Fibroblast of the aortic adventitia (primary cell): Measurements from ENCODE around the gene SLC39A13. TPM values are rescaled to one million over a fixed set of nuclear protein-coding genes. Genes with fewer than 3 reads are reported as not detected.
A peak's percentile ranks its signal among the peaks of the same experiment; 100 is the strongest.
"Not testable (repeated sequence)": the region's sequence is repeated elsewhere in the genome, so short reads cannot be mapped to it uniquely, and the experiment has no call there.

Experiments
- DNase-seq: peaks from one replicate; pipeline ENCODE4 v3.0.0-alpha.2; 2010; ENCODE audit warnings: low read depth
- H3K4me3 ChIP-seq: 2 replicates; pipeline ENCODE4 v1.5.1; 2011; ENCODE audit warnings: low read depth, mild to moderate bottlenecking, control low read depth, low read length, moderate library complexity
- small RNA-seq: library from RNA; depleted of rRNA; stranded (forward); fragments of <200 nt; gene quantifications from one replicate; pipeline ENCODE3, GENCODE V24; 2012
- total RNA-seq: library from RNA; depleted of rRNA; stranded (reverse); fragments of >200 nt; gene quantifications from 2 replicates; pipeline ENCODE4 v1.2.3, GENCODE V29; 2012; ENCODE audit warnings: low replicate concordance
- TF ChIP-seq, protein P1 (sequence below): IDR thresholded peaks from 2 replicates; pipeline ENCODE4 v1.5.1; 2011; ENCODE audit warnings: mild to moderate bottlenecking, low read length, control low read depth, inconsistent platforms; ENCODE audit not compliant: insufficient read depth

SLC39A13 gene
- total RNA-seq, 1 donor, result 47.5 TPM

GRCh38 chr11:47451990-47452389 is 43.6 kb downstream of the SLC39A13 start:
- no peak for DNase-seq
- H3K4me3 ChIP-seq, result no peak overlapping the region
- TF ChIP-seq, protein P1, sequence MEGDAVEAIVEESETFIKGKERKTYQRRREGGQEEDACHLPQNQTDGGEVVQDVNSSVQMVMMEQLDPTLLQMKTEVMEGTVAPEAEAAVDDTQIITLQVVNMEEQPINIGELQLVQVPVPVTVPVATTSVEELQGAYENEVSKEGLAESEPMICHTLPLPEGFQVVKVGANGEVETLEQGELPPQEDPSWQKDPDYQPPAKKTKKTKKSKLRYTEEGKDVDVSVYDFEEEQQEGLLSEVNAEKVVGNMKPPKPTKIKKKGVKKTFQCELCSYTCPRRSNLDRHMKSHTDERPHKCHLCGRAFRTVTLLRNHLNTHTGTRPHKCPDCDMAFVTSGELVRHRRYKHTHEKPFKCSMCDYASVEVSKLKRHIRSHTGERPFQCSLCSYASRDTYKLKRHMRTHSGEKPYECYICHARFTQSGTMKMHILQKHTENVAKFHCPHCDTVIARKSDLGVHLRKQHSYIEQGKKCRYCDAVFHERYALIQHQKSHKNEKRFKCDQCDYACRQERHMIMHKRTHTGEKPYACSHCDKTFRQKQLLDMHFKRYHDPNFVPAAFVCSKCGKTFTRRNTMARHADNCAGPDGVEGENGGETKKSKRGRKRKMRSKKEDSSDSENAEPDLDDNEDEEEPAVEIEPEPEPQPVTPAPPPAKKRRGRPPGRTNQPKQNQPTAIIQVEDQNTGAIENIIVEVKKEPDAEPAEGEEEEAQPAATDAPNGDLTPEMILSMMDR, result no peak

DNA sequence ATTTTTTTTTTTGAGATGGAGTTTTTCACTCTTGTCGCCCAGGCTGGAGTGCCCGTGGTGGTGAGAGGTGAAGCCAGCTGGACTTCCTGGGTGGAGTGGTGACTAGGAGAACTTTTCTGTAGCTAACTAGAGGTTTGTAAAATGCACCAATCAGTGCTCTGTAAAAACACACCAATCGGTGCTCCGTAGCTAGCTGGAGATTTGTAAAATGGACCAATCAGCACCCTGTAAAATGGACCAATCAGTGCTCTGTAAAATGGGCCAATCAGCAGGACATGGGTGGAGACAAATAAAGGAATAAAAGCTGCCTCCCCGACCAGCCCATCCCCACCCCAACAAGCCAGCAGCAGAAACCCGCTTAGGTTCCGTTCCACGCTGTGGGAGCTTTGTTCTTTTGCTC is 45.0 kb downstream of the SLC39A13 start:
- no peak for DNase-seq
- no peak overlapping the region for H3K4me3 ChIP-seq
- TF ChIP-seq, protein P1, result no peak

DNA sequence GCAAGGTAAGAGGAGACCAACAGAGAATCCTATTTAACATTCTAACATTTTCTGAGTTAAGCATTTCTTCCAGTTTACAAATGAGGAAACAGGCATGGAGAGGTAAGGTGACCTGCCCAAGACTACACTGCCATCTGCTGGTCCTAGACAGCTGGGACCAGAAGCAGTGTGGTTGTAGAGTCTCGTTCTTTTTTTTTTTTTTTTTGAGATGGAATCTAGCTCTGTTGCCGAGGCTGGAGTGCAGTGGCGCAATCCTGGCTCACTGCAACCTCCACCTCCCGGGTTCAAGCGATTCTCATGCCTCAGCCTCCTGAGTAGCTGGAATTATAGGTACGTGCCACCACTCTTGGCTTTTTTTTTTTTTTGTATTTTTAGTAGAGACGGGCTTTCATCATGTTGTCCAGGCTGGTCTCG is 45.9 kb downstream of the SLC39A13 start:
- TF ChIP-seq, protein P1, result peak; percentile 91
- H3K4me3 ChIP-seq, result not testable (repeated sequence)
- peak; percentile 90 for DNase-seq

DNA sequence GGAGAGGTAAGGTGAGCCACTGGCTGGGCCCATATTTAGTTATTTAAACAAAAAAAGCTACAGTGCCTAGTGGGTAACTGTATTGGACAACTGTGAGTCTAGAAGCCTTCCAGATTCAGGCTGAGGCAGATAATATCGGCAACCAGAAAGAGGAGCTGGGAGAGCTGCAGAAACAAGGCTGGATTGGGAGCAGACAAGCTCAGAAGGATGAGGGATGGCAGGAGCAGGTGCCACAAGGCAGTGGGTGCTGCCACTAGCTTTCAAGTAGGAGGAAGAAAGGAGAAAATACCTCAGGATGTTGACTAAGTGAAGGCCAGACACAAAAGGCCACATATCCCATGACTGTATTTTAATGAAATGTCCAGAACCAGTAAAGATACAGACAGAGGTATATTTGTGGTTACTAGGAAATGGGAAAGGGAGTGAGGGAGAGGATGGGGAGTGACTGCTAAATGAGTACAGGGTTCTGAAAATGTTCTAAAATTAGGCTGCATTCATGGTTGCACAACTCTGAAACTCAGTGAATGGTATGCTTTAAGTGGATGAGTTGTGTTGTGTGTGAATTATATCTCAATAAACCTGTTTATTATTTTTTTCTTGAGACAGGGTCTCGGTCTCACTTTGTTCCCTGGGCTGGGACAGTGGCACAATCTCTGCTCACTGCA is 52.3 kb downstream of the SLC39A13 start:
- TF ChIP-seq, protein P1, result no peak
- DNase-seq, result no peak
- H3K4me3 ChIP-seq, result no peak overlapping the region

DNA sequence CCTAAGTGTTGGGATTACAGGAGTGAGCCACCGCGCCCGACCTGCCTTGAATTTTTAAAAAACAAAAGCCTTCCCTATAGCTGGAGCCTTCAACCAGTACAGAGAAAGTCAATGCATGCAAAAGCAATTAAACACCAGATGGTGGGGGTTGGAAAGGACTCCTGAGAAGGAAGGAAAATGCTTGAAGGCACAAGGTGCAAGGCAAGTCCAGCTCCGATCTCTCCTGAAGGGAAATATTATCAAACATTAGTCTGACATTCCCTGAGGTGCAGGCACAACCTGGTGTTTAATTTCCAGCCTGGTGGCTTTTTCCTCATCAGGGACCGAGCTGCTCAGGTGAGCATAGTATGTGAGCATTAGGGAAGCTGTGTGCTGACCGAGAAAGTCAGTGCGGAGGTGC is 53.5 kb downstream of the SLC39A13 start:
- DNase-seq, result no peak
- H3K4me3 ChIP-seq, result no peak overlapping the region
- TF ChIP-seq, protein P1, result no peak

DNA sequence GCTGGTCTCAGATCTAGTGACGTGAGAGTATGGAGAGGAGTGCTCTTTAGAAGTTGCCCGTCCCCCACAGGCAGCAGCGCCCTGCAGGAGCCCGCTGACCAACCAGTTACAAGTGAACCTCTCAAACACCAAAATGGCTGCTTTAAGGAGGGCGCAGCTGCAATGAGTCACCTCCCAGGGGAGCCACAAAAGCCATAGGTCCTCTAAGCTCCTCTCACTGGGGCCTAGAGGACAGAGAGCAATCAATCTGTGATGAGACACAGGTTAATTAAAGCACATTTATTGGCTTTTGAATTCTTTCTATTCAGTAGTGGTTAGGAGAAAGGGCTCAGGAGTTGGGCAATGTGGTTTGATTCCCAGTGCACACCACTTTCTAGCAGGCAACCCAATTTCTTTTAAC is 56.1 kb downstream of the SLC39A13 start:
- H3K4me3 ChIP-seq, result no peak overlapping the region
- no peak for DNase-seq
- TF ChIP-seq, protein P1, result no peak

Small RNAs within 50 kb of the gene (small RNA-seq; reads per million reads assigned to genes)
- not detected for gene MIR4487

Other genes with a start within 250 kb of the SLC39A13 start
- gene ARFGAP2, start 231.7 kb upstream of the SLC39A13 start, total RNA-seq, result 98.5 and 152 TPM in 2 replicates
- gene PACSIN3, start 222.2 kb upstream of the SLC39A13 start, total RNA-seq, result 28.8 and 31.6 TPM in 2 replicates
- gene DDB2, start 193.6 kb upstream of the SLC39A13 start, total RNA-seq, result 47.2 and 99.4 TPM in 2 replicates
- gene ACP2, start 159.8 kb upstream of the SLC39A13 start, total RNA-seq, result 8.4 and 24.9 TPM in 2 replicates
- gene NR1H3, start 150.6 kb upstream of the SLC39A13 start, total RNA-seq, result 8.8 and 22.0 TPM in 2 replicates
- gene MADD, start 138.5 kb upstream of the SLC39A13 start, total RNA-seq, result 23.7 and 31.5 TPM in 2 replicates
- gene MYBPC3, start 55.9 kb upstream of the SLC39A13 start, total RNA-seq, result not detected in 2 replicates
- not detected in 2 replicates for gene SPI1, start 30.0 kb upstream of the SLC39A13 start, total RNA-seq
- 52.3 and 128 TPM in 2 replicates for gene PSMC3, start 17.8 kb downstream of the SLC39A13 start, total RNA-seq
- 0.09 TPM in 1 of 2 replicates, not detected in the other for gene RAPSN, start 40.5 kb downstream of the SLC39A13 start, total RNA-seq
- gene CELF1, start 144.5 kb downstream of the SLC39A13 start, total RNA-seq, result 63.2 and 103 TPM in 2 replicates
- 25.6 and 44.1 TPM in 2 replicates for gene PTPMT1, start 157.0 kb downstream of the SLC39A13 start, total RNA-seq
- 28.4 and 29.9 TPM in 2 replicates for gene KBTBD4, start 170.4 kb downstream of the SLC39A13 start, total RNA-seq
- gene NDUFS3, start 170.5 kb downstream of the SLC39A13 start, total RNA-seq, result 56.5 and 157 TPM in 2 replicates
- not detected in 2 replicates for gene FAM180B, start 178.1 kb downstream of the SLC39A13 start, total RNA-seq
- not detected in 2 replicates for gene C1QTNF4, start 185.8 kb downstream of the SLC39A13 start, total RNA-seq
- gene MTCH2, start 234.0 kb downstream of the SLC39A13 start, total RNA-seq, result 88.1 and 187 TPM in 2 replicates